ENCODE data around the gene FAM227B.

Gene FAM227B

GRCh38 chr15:49645277-49645676, 24.7 kb upstream of the FAM227B start:
- Histone ChIP-seq H3K27ac (ENCODE audit: low read depth, low read length) (peak overlapping the region; percentile 1; the same call in 1 of the 2 replicates), H2AFZ (ENCODE audit: low read length, unreplicated experiment) (no peak overlapping the region), H3K36me3 (ENCODE audit: insufficient read depth, low read length) (peaks cover 4% of the 10 kb centered on the region)

GRCh38 chr15:49644364-49644794, 23.8 kb upstream of the FAM227B start:
- H3K4me1 ChIP-seq (ENCODE audit: control insufficient read depth, insufficient read depth, low read length, unreplicated experiment) = peaks cover 26% of the 10 kb centered on the region
- H3K27ac ChIP-seq (ENCODE audit: low read depth, low read length) = no peak overlapping the region
- H3K79me2 ChIP-seq (ENCODE audit: control insufficient read depth, insufficient read depth, low read length, unreplicated experiment) = no peaks in the 10 kb centered on the region
- peaks cover 4% of the 10 kb centered on the region for H3K36me3 ChIP-seq (ENCODE audit: insufficient read depth, low read length)
- H3K27me3 ChIP-seq (ENCODE audit: insufficient read depth, low read length) = no peaks in the 10 kb centered on the region
- no peak overlapping the region for H2AFZ ChIP-seq (ENCODE audit: low read length, unreplicated experiment)
- no peak overlapping the region for H3K4me3 ChIP-seq (ENCODE audit: low read depth, low read length)

More at GRCh38 chr15:49645277-49645676, 24.7 kb upstream of the FAM227B start:
- no peaks in the 10 kb centered on the region for H3K79me2 ChIP-seq (ENCODE audit: control insufficient read depth, insufficient read depth, low read length, unreplicated experiment)
- H3K4me3 ChIP-seq (ENCODE audit: low read depth, low read length) = no peak overlapping the region
- peaks cover 26% of the 10 kb centered on the region for H3K4me1 ChIP-seq (ENCODE audit: control insufficient read depth, insufficient read depth, low read length, unreplicated experiment)
- H3K27me3 ChIP-seq (ENCODE audit: insufficient read depth, low read length) = no peaks in the 10 kb centered on the region

GRCh38 chr15:49637857-49638256, 17.2 kb upstream of the FAM227B start:
- H2AFZ ChIP-seq (ENCODE audit: low read length, unreplicated experiment) = no peak overlapping the region
- H3K4me3 ChIP-seq (ENCODE audit: low read depth, low read length) = no peak overlapping the region
- H3K27ac ChIP-seq (ENCODE audit: low read depth, low read length) = no peak overlapping the region
- H3K36me3 ChIP-seq (ENCODE audit: insufficient read depth, low read length) = peaks cover 8% of the 10 kb centered on the region
- H3K4me1 ChIP-seq (ENCODE audit: control insufficient read depth, insufficient read depth, low read length, unreplicated experiment) = no peaks in the 10 kb centered on the region
- H3K79me2 ChIP-seq (ENCODE audit: control insufficient read depth, insufficient read depth, low read length, unreplicated experiment) = no peaks in the 10 kb centered on the region
- no peaks in the 10 kb centered on the region for H3K27me3 ChIP-seq (ENCODE audit: insufficient read depth, low read length)

GRCh38 chr15:49628379-49628778, 7.8 kb upstream of the FAM227B start:
- no peaks in the 10 kb centered on the region for H3K27me3 ChIP-seq (ENCODE audit: insufficient read depth, low read length)
- H3K4me1 ChIP-seq (ENCODE audit: control insufficient read depth, insufficient read depth, low read length, unreplicated experiment) = peaks cover 26% of the 10 kb centered on the region

GRCh38 chr15:49627407-49627877, 6.8 kb upstream of the FAM227B start:
- H3K79me2 ChIP-seq (ENCODE audit: control insufficient read depth, insufficient read depth, low read length, unreplicated experiment) = peaks cover 37% of the 10 kb centered on the region

More at GRCh38 chr15:49628379-49628778, 7.8 kb upstream of the FAM227B start:
- Histone ChIP-seq H3K4me3 (ENCODE audit: low read depth, low read length) (no peak overlapping the region), H3K79me2 (ENCODE audit: control insufficient read depth, insufficient read depth, low read length, unreplicated experiment) (peaks cover 27% of the 10 kb centered on the region), H3K27ac (ENCODE audit: low read depth, low read length) (peak overlapping the region; percentile 88), H2AFZ (ENCODE audit: low read length, unreplicated experiment) (no peak overlapping the region), H3K36me3 (ENCODE audit: insufficient read depth, low read length) (peaks cover 29% of the 10 kb centered on the region)

GRCh38 chr15:49625460-49626036, 4.9 kb upstream of the FAM227B start:
- peaks cover 51% of the 10 kb centered on the region for H3K79me2 ChIP-seq (ENCODE audit: control insufficient read depth, insufficient read depth, low read length, unreplicated experiment)
- H3K27ac ChIP-seq (ENCODE audit: low read depth, low read length) = peak overlapping the region; percentile 88
- H2AFZ ChIP-seq (ENCODE audit: low read length, unreplicated experiment) = no peak overlapping the region
- no peak overlapping the region for H3K4me3 ChIP-seq (ENCODE audit: low read depth, low read length)
- peaks cover 36% of the 10 kb centered on the region for H3K4me1 ChIP-seq (ENCODE audit: control insufficient read depth, insufficient read depth, low read length, unreplicated experiment)
- no peaks in the 10 kb centered on the region for H3K27me3 ChIP-seq (ENCODE audit: insufficient read depth, low read length)
- peaks cover 29% of the 10 kb centered on the region for H3K36me3 ChIP-seq (ENCODE audit: insufficient read depth, low read length)

More at GRCh38 chr15:49627407-49627877, 6.8 kb upstream of the FAM227B start:
- Histone ChIP-seq H3K4me3 (ENCODE audit: low read depth, low read length) (peak overlapping the region; percentile 58; the same call in 1 of the 2 replicates), H3K4me1 (ENCODE audit: control insufficient read depth, insufficient read depth, low read length, unreplicated experiment) (peaks cover 35% of the 10 kb centered on the region), H3K27ac (ENCODE audit: low read depth, low read length) (peak overlapping the region; percentile 88), H3K36me3 (ENCODE audit: insufficient read depth, low read length) (peaks cover 29% of the 10 kb centered on the region), H3K27me3 (ENCODE audit: insufficient read depth, low read length) (no peaks in the 10 kb centered on the region), H2AFZ (ENCODE audit: low read length, unreplicated experiment) (no peak overlapping the region)

- Histone ChIP-seq H3K4me3 (ENCODE audit: low read depth, low read length) (peak overlapping the region; percentile 94), H3K27ac (ENCODE audit: low read depth, low read length) (peak overlapping the region; percentile 87), H3K36me3 (ENCODE audit: insufficient read depth, low read length) (peaks cover 27% of the 10 kb centered on the region), H2AFZ (ENCODE audit: low read length, unreplicated experiment) (peak overlapping the region; percentile 76), H3K27me3 (ENCODE audit: insufficient read depth, low read length) (no peaks in the 10 kb centered on the region), H3K4me1 (ENCODE audit: control insufficient read depth, insufficient read depth, low read length, unreplicated experiment) (peaks cover 47% of the 10 kb centered on the region), H3K79me2 (ENCODE audit: control insufficient read depth, insufficient read depth, low read length, unreplicated experiment) (peaks cover 53% of the 10 kb centered on the region)
These were observed 3.4 kb upstream of the FAM227B start for GRCh38 chr15:49624056-49624455.

GRCh38 chr15:49622561-49622960, 1.9 kb upstream of the FAM227B start:
- Histone ChIP-seq H3K27ac (ENCODE audit: low read depth, low read length) (peak overlapping the region; percentile 87), H3K36me3 (ENCODE audit: insufficient read depth, low read length) (peaks cover 23% of the 10 kb centered on the region), H3K79me2 (ENCODE audit: control insufficient read depth, insufficient read depth, low read length, unreplicated experiment) (peaks cover 49% of the 10 kb centered on the region), H3K27me3 (ENCODE audit: insufficient read depth, low read length) (no peaks in the 10 kb centered on the region), H2AFZ (ENCODE audit: low read length, unreplicated experiment) (no peak overlapping the region), H3K4me3 (ENCODE audit: low read depth, low read length) (peak overlapping the region; percentile 94), H3K4me1 (ENCODE audit: control insufficient read depth, insufficient read depth, low read length, unreplicated experiment) (peaks cover 40% of the 10 kb centered on the region)

GRCh38 chr15:49621887-49622286, 1.3 kb upstream of the FAM227B start:
- Histone ChIP-seq H3K79me2 (ENCODE audit: control insufficient read depth, insufficient read depth, low read length, unreplicated experiment) (peaks cover 49% of the 10 kb centered on the region), H3K27ac (ENCODE audit: low read depth, low read length) (peak overlapping the region; percentile 87), H2AFZ (ENCODE audit: low read length, unreplicated experiment) (peak overlapping the region; percentile 71), H3K27me3 (ENCODE audit: insufficient read depth, low read length) (no peaks in the 10 kb centered on the region), H3K36me3 (ENCODE audit: insufficient read depth, low read length) (peaks cover 23% of the 10 kb centered on the region), H3K4me1 (ENCODE audit: control insufficient read depth, insufficient read depth, low read length, unreplicated experiment) (peaks cover 33% of the 10 kb centered on the region), H3K4me3 (ENCODE audit: low read depth, low read length) (peak overlapping the region; percentile 94)

GRCh38 chr15:49621401-49621811, 788 bp upstream of the FAM227B start:
- peaks cover 49% of the 10 kb centered on the region for H3K79me2 ChIP-seq (ENCODE audit: control insufficient read depth, insufficient read depth, low read length, unreplicated experiment)

GRCh38 chr15:49620199-49620598, 419 bp downstream of the FAM227B start:
- Histone ChIP-seq H2AFZ (ENCODE audit: low read length, unreplicated experiment) (peak overlapping the region; percentile 98), H3K4me1 (ENCODE audit: control insufficient read depth, insufficient read depth, low read length, unreplicated experiment) (peaks cover 26% of the 10 kb centered on the region), H3K79me2 (ENCODE audit: control insufficient read depth, insufficient read depth, low read length, unreplicated experiment) (peaks cover 45% of the 10 kb centered on the region), H3K27me3 (ENCODE audit: insufficient read depth, low read length) (no peaks in the 10 kb centered on the region), H3K4me3 (ENCODE audit: low read depth, low read length) (peak overlapping the region; percentile 94), H3K27ac (ENCODE audit: low read depth, low read length) (peak overlapping the region; percentile 96), H3K36me3 (ENCODE audit: insufficient read depth, low read length) (peaks cover 8% of the 10 kb centered on the region)

More at GRCh38 chr15:49621401-49621811, 788 bp upstream of the FAM227B start:
- H3K27me3 ChIP-seq (ENCODE audit: insufficient read depth, low read length) = no peaks in the 10 kb centered on the region
- H3K4me3 ChIP-seq (ENCODE audit: low read depth, low read length) = peak overlapping the region; percentile 94
- H3K27ac ChIP-seq (ENCODE audit: low read depth, low read length) = peak overlapping the region; percentile 87
- H3K4me1 ChIP-seq (ENCODE audit: control insufficient read depth, insufficient read depth, low read length, unreplicated experiment) = peaks cover 28% of the 10 kb centered on the region
- H2AFZ ChIP-seq (ENCODE audit: low read length, unreplicated experiment) = peak overlapping the region; percentile 71
- H3K36me3 ChIP-seq (ENCODE audit: insufficient read depth, low read length) = peaks cover 20% of the 10 kb centered on the region

All from ACC112 (cell line).